ENCODE measurements around the gene HNRNPA1.
A peak's percentile ranks its signal among the peaks of the same experiment; 100 is the strongest.

HNRNPA1 gene

DNA sequence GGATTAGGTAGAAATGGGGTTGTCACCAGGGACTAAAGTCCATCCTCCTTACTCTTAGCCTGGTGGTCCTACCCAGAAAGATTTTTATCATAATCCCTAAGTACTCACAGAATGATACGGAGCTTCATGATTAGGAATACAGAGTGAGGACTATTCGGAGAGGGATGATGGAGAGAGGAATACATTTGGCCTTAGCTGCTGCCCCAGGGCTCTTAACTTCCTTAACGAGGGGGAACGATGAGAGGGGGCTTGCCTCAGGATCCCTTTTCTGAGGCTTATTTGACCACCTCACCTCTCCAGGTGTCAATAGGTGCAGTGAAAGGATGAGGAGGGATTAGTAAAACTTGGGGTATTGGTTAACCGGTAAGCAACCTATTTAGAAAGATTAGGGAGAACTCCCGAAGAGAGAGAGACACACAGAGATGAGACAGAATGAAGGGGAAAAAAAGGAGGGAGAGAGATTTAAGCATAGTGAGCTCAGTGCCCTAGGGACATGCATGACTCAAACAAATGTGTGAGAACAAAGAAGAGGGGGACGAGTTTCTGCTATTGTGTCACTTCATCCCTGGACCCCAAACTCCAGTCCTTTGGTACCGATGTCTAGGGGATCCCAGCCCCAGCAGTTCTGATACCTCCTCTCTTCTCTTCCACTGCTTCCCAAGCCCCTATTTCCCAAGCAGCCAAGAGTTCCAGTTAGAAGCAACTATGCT, 19.1 kb downstream of the HNRNPA1 start:
- TF ChIP-seq, protein P1, sequence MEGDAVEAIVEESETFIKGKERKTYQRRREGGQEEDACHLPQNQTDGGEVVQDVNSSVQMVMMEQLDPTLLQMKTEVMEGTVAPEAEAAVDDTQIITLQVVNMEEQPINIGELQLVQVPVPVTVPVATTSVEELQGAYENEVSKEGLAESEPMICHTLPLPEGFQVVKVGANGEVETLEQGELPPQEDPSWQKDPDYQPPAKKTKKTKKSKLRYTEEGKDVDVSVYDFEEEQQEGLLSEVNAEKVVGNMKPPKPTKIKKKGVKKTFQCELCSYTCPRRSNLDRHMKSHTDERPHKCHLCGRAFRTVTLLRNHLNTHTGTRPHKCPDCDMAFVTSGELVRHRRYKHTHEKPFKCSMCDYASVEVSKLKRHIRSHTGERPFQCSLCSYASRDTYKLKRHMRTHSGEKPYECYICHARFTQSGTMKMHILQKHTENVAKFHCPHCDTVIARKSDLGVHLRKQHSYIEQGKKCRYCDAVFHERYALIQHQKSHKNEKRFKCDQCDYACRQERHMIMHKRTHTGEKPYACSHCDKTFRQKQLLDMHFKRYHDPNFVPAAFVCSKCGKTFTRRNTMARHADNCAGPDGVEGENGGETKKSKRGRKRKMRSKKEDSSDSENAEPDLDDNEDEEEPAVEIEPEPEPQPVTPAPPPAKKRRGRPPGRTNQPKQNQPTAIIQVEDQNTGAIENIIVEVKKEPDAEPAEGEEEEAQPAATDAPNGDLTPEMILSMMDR (IDR thresholded peaks at IDR 0.05; ENCODE audit: low read depth, low read length, missing control alignments): no peak
- no peak overlapping the region for H3K4me3 ChIP-seq (ENCODE audit: low read depth, low read length)
- DNase-seq (ENCODE audit: low read depth): no peak
- in situ Hi-C loops (cut with HindIII; ENCODE audit: low sequenced_read_pairs): no loop called here

- H3K4me3 ChIP-seq (ENCODE audit: low read depth, low read length): peak overlapping the region; percentile 22
- in situ Hi-C loops (cut with HindIII; ENCODE audit: low sequenced_read_pairs): no loop called here
- TF ChIP-seq, protein P1 (IDR thresholded peaks at IDR 0.05; ENCODE audit: low read depth, low read length, missing control alignments): no peak
- DNase-seq (ENCODE audit: low read depth): no peak
Observed at GRCh38 chr12:54300225-54300731, 19.8 kb downstream of the HNRNPA1 start.

- H3K4me3 ChIP-seq (ENCODE audit: low read depth, low read length): peak within 1 kb of the TSS; percentile 22
- TF ChIP-seq, protein P1 (IDR thresholded peaks at IDR 0.05; ENCODE audit: low read depth, low read length, missing control alignments): peak; percentile 6
- in situ Hi-C loops (cut with HindIII; ENCODE audit: low sequenced_read_pairs): no loop called here
- DNase-seq (ENCODE audit: low read depth): peak; percentile 49
Observed at GRCh38 chr12:54300732-54301427, 20.4 kb downstream of the HNRNPA1 start, which contains the start of gene NFE2. NFE2 (minus strand) TSS chr12:54301015; CDS start chr12:54295248, 5,767 bp downstream.

- H3K4me3 ChIP-seq (ENCODE audit: low read depth, low read length): no peak overlapping the region
- TF ChIP-seq, protein P1 (IDR thresholded peaks at IDR 0.05; ENCODE audit: low read depth, low read length, missing control alignments): no peak
- in situ Hi-C loops (cut with HindIII; ENCODE audit: low sequenced_read_pairs): no loop called here
- DNase-seq (ENCODE audit: low read depth): no peak
Observed at GRCh38 chr12:54301428-54302048, 21.0 kb downstream of the HNRNPA1 start.

- TF ChIP-seq, protein P1 (IDR thresholded peaks at IDR 0.05; ENCODE audit: low read depth, low read length, missing control alignments): no peak
- no peak for DNase-seq (ENCODE audit: low read depth)
- H3K4me3 ChIP-seq (ENCODE audit: low read depth, low read length): no peak overlapping the region
- in situ Hi-C loops (cut with HindIII; ENCODE audit: low sequenced_read_pairs): no loop called here
Observed at GRCh38 chr12:54303640-54304039, 23.1 kb downstream of the HNRNPA1 start.

DNA sequence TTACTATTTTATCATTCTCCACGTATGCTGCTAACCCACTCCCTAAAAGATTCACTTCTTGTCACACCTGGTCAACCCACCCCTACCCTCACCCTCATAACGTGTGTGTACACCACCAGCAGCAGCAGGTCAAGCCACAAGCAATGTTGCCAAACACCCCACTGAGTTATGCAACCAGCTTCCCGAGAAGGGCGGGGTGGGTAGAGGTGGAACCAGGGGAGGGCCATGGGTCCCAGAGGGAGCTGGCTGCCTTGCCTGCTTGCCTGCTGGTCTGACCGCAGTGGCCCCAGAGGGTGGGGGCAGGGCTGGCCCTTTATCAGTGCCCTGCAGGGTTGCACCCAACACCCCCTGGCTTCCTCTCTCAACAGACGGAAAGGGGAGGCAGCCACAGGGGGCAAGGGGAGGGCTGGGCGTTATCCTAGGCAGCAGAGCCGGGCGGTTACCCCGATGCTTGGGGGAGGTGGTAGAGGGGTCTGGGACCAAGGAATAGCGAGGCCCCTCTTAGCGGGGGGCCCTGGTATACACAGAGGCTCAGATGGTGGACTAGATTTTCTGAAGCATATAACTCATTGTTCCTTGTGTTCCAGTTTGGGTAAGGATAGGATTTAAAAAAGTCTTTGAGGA, 23.8 kb downstream of the HNRNPA1 start:
- no peak for DNase-seq (ENCODE audit: low read depth)
- H3K4me3 ChIP-seq (ENCODE audit: low read depth, low read length): no peak overlapping the region
- TF ChIP-seq, protein P1 (IDR thresholded peaks at IDR 0.05; ENCODE audit: low read depth, low read length, missing control alignments): no peak
- in situ Hi-C loops (cut with HindIII; ENCODE audit: low sequenced_read_pairs): no loop called here

Data from astrocyte of the cerebellum (primary cell).